Measurements from ENCODE around the gene RSU1.

Gene RSU1

DNA sequence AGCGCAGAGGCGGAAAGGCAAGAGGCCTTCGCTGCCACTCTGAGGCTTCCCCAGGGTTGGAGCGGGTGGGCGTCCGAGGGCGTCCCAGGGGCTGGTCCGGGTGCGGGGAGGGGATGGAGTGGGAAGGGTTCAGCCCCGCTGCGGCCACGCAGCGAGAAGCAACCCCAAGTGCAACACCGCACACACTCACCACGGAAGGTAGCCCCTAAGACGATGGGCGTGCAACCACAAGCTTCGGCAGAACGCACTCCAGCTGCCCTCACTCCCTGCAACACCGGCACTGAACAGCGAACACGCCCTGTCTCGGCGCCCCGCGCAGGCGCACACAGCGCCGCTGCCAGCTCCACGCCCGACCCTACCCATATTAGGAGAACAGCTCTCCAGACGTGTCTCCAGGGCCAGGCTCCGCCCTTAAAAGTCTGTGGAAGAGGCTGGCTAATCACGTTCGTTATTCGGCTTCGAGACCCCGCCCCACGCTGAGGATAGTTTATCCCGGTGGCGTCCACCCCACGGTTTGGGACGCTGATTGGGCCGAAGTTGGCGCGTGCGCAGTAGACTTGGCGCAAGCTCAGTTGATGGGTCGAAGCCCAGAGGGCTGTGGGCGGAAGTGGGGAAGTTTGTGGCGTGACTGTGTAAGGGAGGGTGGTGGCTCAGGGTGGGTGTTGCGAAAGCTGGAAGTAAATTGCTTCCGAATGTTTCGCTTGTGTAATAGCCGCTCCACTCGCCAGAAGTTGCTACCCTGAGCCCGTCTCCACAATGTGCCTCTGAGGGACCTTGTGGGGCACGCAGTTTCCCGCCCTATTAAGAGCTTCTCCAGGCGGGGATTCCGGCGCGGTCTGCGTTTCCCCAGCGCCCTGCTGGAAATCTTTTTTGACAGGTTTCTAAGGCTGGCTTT is at the start of gene RSU1:
RSU1 (minus strand) TSS at position 300 of the 895 bp plus-strand sequence. CDS start 343 bp downstream, outside the sequence.
- H3K4me3 ChIP-seq (ENCODE audit: control insufficient read depth, low read depth, low read length) = peak within 1 kb of the TSS; percentile 78
- peak; percentile 99 for DNase-seq (ENCODE audit: low read depth)
- TF ChIP-seq, protein P1, sequence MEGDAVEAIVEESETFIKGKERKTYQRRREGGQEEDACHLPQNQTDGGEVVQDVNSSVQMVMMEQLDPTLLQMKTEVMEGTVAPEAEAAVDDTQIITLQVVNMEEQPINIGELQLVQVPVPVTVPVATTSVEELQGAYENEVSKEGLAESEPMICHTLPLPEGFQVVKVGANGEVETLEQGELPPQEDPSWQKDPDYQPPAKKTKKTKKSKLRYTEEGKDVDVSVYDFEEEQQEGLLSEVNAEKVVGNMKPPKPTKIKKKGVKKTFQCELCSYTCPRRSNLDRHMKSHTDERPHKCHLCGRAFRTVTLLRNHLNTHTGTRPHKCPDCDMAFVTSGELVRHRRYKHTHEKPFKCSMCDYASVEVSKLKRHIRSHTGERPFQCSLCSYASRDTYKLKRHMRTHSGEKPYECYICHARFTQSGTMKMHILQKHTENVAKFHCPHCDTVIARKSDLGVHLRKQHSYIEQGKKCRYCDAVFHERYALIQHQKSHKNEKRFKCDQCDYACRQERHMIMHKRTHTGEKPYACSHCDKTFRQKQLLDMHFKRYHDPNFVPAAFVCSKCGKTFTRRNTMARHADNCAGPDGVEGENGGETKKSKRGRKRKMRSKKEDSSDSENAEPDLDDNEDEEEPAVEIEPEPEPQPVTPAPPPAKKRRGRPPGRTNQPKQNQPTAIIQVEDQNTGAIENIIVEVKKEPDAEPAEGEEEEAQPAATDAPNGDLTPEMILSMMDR (conservative IDR thresholded peaks at IDR 0.05; ENCODE audit: control insufficient read depth, insufficient read depth, low read depth, low read length) = no peak

DNA sequence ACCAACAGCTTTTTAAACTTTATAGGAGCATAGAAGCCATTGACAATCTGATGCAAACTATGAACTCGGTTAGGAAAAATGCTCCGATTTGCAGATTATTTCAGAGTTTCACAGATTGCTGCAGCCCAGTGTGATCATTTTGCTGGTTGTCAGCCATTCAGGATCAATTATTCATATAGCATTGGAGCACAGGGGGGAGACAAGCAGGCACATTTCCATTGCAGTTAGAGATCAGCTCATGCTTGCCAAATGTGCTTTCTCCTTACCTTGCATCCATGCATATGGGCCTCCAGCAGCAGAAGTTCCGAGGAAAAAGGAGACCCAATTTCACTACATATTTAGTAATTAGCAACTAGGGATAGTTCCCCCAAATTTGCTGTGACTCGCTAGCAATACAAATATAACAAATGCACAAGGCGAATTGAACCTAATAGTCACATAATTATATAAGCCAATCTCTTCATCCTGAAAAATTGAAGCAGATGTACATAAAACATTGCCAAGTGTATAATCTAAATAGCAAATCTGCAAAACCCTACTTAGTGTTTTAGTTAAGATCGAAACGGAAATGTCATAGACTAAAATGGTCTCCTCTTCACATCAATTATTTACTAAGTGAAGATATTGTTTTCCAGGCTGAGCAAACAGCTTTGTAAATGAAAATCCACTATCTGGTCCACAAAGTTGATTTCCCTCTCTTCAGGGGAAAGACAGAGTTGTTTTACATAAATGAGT is 49.5 kb upstream of the RSU1 start:
- TF ChIP-seq, protein P1 (conservative IDR thresholded peaks at IDR 0.05; ENCODE audit: control insufficient read depth, insufficient read depth, low read depth, low read length) = no peak
- no peak overlapping the region for H3K4me3 ChIP-seq (ENCODE audit: control insufficient read depth, low read depth, low read length)
- no peak for DNase-seq (ENCODE audit: low read depth)

DNA sequence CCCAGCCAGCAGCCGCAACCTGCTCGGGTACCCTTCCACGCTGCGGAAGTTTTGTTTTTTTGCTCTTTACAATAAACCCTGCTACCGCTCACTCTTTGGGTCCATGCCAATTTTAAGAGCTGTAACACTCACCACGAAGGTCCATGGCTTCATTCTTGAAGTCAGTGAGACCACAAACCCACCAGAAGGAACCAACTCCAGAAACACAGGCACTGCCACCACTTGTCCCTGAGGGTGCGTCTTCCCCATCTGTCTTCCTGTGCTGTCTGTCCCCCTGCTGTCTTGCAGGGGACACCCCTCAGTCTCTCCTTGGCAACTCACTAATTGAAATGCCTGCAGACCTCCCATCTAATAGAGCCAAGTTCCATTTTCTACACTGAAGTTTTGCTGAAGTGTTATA is 48.5 kb upstream of the RSU1 start:
- no peak for DNase-seq (ENCODE audit: low read depth)
- TF ChIP-seq, protein P1 (conservative IDR thresholded peaks at IDR 0.05; ENCODE audit: control insufficient read depth, insufficient read depth, low read depth, low read length) = no peak
- H3K4me3 ChIP-seq (ENCODE audit: control insufficient read depth, low read depth, low read length) = no peak overlapping the region

DNA sequence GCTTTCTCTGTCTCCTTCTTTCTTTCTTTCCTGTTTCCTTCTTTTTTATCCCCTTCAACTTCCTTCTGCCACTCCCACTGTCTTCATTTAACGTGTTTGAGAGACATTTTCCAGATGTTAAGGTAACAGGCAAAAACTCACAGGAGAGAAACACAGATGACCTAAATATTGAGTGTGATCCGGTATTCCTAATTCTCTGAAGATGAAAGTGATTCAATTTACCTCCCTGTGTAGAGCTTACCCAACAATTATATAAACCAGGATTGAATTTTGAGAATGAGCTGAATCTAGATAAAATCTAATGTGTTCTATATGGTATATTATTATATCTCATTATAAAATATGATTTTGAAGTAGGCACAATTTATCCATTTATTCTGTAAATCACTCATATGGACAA is 46.5 kb upstream of the RSU1 start:
- no peak overlapping the region for H3K4me3 ChIP-seq (ENCODE audit: control insufficient read depth, low read depth, low read length)
- TF ChIP-seq, protein P1 (conservative IDR thresholded peaks at IDR 0.05; ENCODE audit: control insufficient read depth, insufficient read depth, low read depth, low read length) = no peak
- DNase-seq (ENCODE audit: low read depth) = no peak

DNA sequence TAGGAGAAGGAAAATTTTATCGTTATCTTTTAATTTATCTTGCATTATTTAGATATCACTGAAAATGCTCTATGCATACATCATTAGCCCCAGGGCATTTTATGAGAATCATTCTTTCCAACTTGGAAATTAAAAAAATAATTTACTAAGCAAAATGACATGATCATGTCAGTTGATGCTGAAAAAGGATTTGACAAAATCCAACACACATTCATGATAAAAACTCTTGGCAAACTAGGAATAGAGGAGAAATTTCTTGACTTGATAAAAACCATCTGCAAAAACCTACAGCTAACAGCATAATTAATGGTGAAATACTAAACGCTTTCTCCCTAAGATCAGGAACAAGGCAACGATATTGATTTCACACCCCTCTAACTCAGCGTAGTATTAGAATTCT is 40.2 kb upstream of the RSU1 start:
- H3K4me3 ChIP-seq (ENCODE audit: control insufficient read depth, low read depth, low read length) = no peak overlapping the region
- DNase-seq (ENCODE audit: low read depth) = no peak
- TF ChIP-seq, protein P1 (conservative IDR thresholded peaks at IDR 0.05; ENCODE audit: control insufficient read depth, insufficient read depth, low read depth, low read length) = no peak

DNA sequence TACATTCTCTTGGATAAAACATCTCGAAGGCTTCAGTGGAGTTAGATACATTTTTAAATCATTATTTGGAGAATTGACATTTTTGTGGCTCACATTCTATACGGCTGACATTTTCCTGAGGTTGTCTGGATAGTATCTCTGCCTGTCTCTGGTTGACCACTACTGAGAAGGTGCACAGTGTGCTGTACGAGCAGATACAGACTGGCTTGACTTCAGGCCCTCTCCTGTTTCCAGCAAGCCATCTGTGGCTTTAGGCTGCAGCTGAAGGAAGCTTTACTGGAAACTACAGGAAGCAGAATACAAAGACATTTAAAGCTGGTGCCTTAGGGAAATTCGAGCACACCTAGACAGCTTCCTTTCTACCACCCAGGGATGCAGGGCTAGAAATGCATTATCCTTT is 39.3 kb upstream of the RSU1 start:
- no peak overlapping the region for H3K4me3 ChIP-seq (ENCODE audit: control insufficient read depth, low read depth, low read length)
- DNase-seq (ENCODE audit: low read depth) = peak; percentile 27
- TF ChIP-seq, protein P1 (conservative IDR thresholded peaks at IDR 0.05; ENCODE audit: control insufficient read depth, insufficient read depth, low read depth, low read length) = no peak

Measured in fibroblast of mammary gland (primary cell).